Endodermal cell (in vitro differentiated cells): Measurements from ENCODE around the gene AOC1. TPM values are rescaled to one million over a fixed set of nuclear protein-coding genes. Genes with fewer than 3 reads are reported as not detected.

Source experiments
- DNase-seq: peaks from one replicate; pipeline ENCODE4 v3.0.0-alpha.2; 2017
- H3K27ac ChIP-seq: 2 replicates; pipeline ENCODE4 v1.5.1; 2013; ENCODE audit warnings: mild to moderate bottlenecking, low read depth, low read length, moderate library complexity
- H3K27me3 ChIP-seq: 2 replicates; pipeline ENCODE4 v1.6.1; 2013; ENCODE audit warnings: mild to moderate bottlenecking, low read length, moderate library complexity; ENCODE audit not compliant: insufficient read depth, control insufficient read depth, poor library complexity, severe bottlenecking
- H3K36me3 ChIP-seq: 2 replicates; pipeline ENCODE4 v1.7.0; 2013; ENCODE audit warnings: mild to moderate bottlenecking, low read length, moderate library complexity; ENCODE audit not compliant: control insufficient read depth, insufficient read depth
- H3K4me1 ChIP-seq: one replicate; pipeline ENCODE4 v1.7.0; 2013; ENCODE audit warnings: low read length; ENCODE audit not compliant: control insufficient read depth, insufficient read depth
- H3K4me3 ChIP-seq: 2 replicates; pipeline ENCODE4 v1.5.1; 2013; ENCODE audit warnings: mild to moderate bottlenecking, low read length, moderate library complexity
- H3K9ac ChIP-seq: 2 replicates; pipeline ENCODE4 v1.6.1; 2013; ENCODE audit warnings: mild to moderate bottlenecking, low read length, moderate library complexity; ENCODE audit not compliant: poor library complexity, severe bottlenecking; ENCODE audit errors: extremely low read depth
- H3K9me3 ChIP-seq: 2 replicates; pipeline ENCODE4 v1.6.1; 2013; ENCODE audit warnings: mild to moderate bottlenecking, low read length, moderate library complexity; ENCODE audit not compliant: control insufficient read depth
- H3K27ac Mint-ChIP-seq: 2 replicates; pipeline ENCODE4 v1.8.0; 2020; ENCODE audit warnings: mixed read lengths
- H3K27me3 Mint-ChIP-seq: 2 replicates; pipeline ENCODE4 v1.8.0; 2021; ENCODE audit warnings: mild to moderate bottlenecking, mixed read lengths; ENCODE audit not compliant: insufficient read depth
- H3K36me3 Mint-ChIP-seq: 2 replicates; pipeline ENCODE4 v1.8.0; 2020; ENCODE audit warnings: low read depth, mixed read lengths
- H3K4me1 Mint-ChIP-seq: 2 replicates; pipeline ENCODE4 v1.8.0; 2020; ENCODE audit warnings: mixed read lengths
- H3K4me3 Mint-ChIP-seq: 2 replicates; pipeline ENCODE4 v1.8.0; 2020; ENCODE audit warnings: mild to moderate bottlenecking, moderate library complexity, mixed read lengths
- H3K9me3 Mint-ChIP-seq: 2 replicates; pipeline ENCODE4 v1.8.0; 2020; ENCODE audit warnings: mild to moderate bottlenecking, mixed read lengths
- WGBS, 2 experiments: methylation state at CpG; one replicate each; pipeline versions ENCODE4 v1.1.5 to v1.1.7; 2013; ENCODE audit warnings: missing lambda C conversion rate in 2 of 2, mixed read lengths in 1 of 2; ENCODE audit not compliant: insufficient coverage in 1 of 2, insufficient read length in 1 of 2; 5-methylcytosine and 5-hydroxymethylcytosine counted together
- total RNA-seq, 2 donors: library from RNA; stranded (reverse); fragmentation: NEBNext Ultra II Directional in 1 of 2; extraction: Animal tissue kit (Norgen Biotek cat#: 25700) in 1 of 2; gene quantifications; 2 replicates in 1 of 2; 3 replicates in 1 of 2; pipeline ENCODE4 v1.2.1, GENCODE V29; 2021
- TF ChIP-seq, protein P1 (sequence below): fragments of 200-600 bp; sonication (generic); conservative IDR thresholded peaks from 2 replicates; pipeline ENCODE4 v1.5.0; 2021; ENCODE audit warnings: antibody characterized with exemption, mild to moderate bottlenecking

AOC1 gene
- total RNA-seq, 2 donors from 2014 or later = not detected

DNA sequence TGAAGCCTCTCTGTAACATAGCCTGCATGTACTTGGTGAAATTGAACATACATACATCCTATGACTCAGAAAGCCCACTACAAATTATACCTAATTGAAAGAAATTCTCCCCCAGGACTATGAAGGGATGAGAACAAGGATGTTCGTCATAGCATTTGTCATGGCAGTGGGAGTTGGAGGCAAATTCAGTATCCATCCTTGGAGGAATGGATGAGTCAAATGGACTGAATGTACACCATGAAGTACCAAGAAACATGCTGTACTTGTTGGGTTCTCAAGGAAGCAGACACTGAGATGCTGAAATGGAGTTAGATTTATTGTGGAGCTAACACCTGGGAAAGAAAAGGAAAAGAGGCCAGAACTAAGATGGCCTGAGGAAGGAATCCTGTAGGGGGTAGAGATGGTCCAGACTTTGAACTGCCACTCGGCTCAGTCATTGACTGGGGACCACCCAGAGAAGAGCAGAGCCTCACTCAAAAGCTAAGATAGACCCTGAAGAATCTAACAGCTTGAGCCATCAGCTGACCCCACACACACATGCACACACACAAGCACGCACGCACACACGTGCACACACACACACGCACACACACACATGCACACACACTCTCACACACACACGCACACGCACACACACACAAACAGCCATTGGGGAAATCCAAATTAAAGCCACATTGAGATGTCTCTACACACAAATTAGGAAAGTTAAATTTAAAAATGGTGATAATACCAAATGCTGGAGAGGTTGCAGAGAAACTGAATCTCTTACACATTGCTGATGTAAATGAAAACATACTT, 22.3 kb downstream of the AOC1 start:
- H3K9me3 ChIP-seq = no peaks in the 10 kb centered on the region
- no peak overlapping the region for H3K27ac ChIP-seq
- peaks cover 7% of the 10 kb centered on the region for H3K27me3 ChIP-seq
- no peak overlapping the region for H3K9ac ChIP-seq
- Mint-ChIP-seq H3K4me1 (peaks cover 9% of the 10 kb centered on the region), H3K4me3 (no peak overlapping the region), H3K27me3 (peaks cover 7% of the 10 kb centered on the region), H3K27ac (no peak overlapping the region), H3K36me3 (no peaks in the 10 kb centered on the region), H3K9me3 (no peaks in the 10 kb centered on the region)
- H3K4me1 ChIP-seq = no peaks in the 10 kb centered on the region
- 74% methylated on average over 6 of the region's 8 CpGs; no CpG with 5 or more reads in 1 of the 2 experiments for WGBS, 2 experiments
- H3K4me3 ChIP-seq = no peak overlapping the region
- no peaks in the 10 kb centered on the region for H3K36me3 ChIP-seq
- TF ChIP-seq, protein P1, sequence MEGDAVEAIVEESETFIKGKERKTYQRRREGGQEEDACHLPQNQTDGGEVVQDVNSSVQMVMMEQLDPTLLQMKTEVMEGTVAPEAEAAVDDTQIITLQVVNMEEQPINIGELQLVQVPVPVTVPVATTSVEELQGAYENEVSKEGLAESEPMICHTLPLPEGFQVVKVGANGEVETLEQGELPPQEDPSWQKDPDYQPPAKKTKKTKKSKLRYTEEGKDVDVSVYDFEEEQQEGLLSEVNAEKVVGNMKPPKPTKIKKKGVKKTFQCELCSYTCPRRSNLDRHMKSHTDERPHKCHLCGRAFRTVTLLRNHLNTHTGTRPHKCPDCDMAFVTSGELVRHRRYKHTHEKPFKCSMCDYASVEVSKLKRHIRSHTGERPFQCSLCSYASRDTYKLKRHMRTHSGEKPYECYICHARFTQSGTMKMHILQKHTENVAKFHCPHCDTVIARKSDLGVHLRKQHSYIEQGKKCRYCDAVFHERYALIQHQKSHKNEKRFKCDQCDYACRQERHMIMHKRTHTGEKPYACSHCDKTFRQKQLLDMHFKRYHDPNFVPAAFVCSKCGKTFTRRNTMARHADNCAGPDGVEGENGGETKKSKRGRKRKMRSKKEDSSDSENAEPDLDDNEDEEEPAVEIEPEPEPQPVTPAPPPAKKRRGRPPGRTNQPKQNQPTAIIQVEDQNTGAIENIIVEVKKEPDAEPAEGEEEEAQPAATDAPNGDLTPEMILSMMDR = no peak
- DNase-seq = no peak

DNA sequence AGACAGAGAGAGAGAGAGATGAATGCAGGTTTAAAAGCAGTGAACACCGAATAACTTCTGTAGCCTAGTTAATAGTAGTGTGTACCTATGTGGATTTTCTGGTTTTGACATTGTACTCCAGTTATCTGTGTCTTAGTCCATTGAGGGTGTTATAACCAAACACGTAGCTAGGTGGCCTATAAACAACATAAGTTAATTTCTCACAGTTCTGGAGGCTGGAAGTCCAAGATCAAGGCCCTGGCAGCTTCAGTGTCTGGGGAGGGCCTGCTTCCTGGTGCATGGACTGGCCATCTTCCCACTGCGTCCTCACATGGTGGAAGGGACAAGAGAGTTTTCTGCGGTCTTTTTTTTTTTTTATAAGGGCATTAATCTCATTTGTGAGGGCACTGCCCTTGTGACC, 23.5 kb downstream of the AOC1 start:
- H3K4me3 Mint-ChIP-seq = no peak overlapping the region
- TF ChIP-seq, protein P1 = peak; percentile 34
- H3K36me3 ChIP-seq = no peaks in the 10 kb centered on the region

GRCh38 chr7:150876817-150877526, 24.7 kb downstream of the AOC1 start:
- Mint-ChIP-seq H3K27me3 (peaks cover 7% of the 10 kb centered on the region), H3K27ac (peak overlapping the region; percentile 83), H3K9me3 (peaks cover 5% of the 10 kb centered on the region), H3K4me1 (peaks cover 15% of the 10 kb centered on the region), H3K4me3 (peak overlapping the region; percentile 42), H3K36me3 (no peaks in the 10 kb centered on the region)
- DNase-seq = peak; percentile 88
- H3K4me1 ChIP-seq = no peaks in the 10 kb centered on the region
- peak overlapping the region; percentile 47 for H3K4me3 ChIP-seq
- H3K27me3 ChIP-seq = peaks cover 7% of the 10 kb centered on the region
- TF ChIP-seq, protein P1 = peak; percentile 78
- 7 to 19% methylated on average over 4 to 12 of the region's 19 CpGs for WGBS, 2 experiments
- H3K36me3 ChIP-seq = no peaks in the 10 kb centered on the region
- H3K9me3 ChIP-seq = peaks cover 14% of the 10 kb centered on the region
- H3K27ac ChIP-seq = peak overlapping the region; percentile 83
- peak overlapping the region; percentile 0 for H3K9ac ChIP-seq

More for the DNA sequence above, 23.5 kb downstream of the AOC1 start:
- Histone ChIP-seq H3K27me3 (peaks cover 7% of the 10 kb centered on the region), H3K9me3 (peaks cover 4% of the 10 kb centered on the region), H3K4me3 (no peak overlapping the region), H3K9ac (no peak overlapping the region), H3K27ac (no peak overlapping the region), H3K4me1 (no peaks in the 10 kb centered on the region)
- Mint-ChIP-seq H3K27me3 (peaks cover 7% of the 10 kb centered on the region), H3K27ac (no peak overlapping the region), H3K4me1 (peaks cover 15% of the 10 kb centered on the region), H3K9me3 (peaks cover under 1% of the 10 kb centered on the region), H3K36me3 (no peaks in the 10 kb centered on the region)
- 87 to 88% methylated on average over 3 to 4 of the region's 4 CpGs for WGBS, 2 experiments
- DNase-seq = no peak
